Measurements from ENCODE around the gene DMKN.
A peak's percentile ranks its signal among the peaks of the same experiment; 100 is the strongest.
"Not testable (repeated sequence)": the region's sequence is repeated elsewhere in the genome, so short reads cannot be mapped to it uniquely, and the experiment has no call there.

Gene DMKN

GRCh38 chr19:35461788-35462187, 51.7 kb downstream of the DMKN start:
- not testable (repeated sequence) for DNase-seq (ENCODE audit: low read depth in 3 of 3)

- DNase-seq (ENCODE audit: low read depth in 3 of 3), result no peak
Measured at GRCh38 chr19:35461060-35461459, 52.4 kb downstream of the DMKN start.

- DNase-seq (ENCODE audit: low read depth in 3 of 3), result no peak
Measured at GRCh38 chr19:35460608-35461007, 52.8 kb downstream of the DMKN start.

- no peak for DNase-seq (ENCODE audit: low read depth in 3 of 3)
Measured at GRCh38 chr19:35459414-35460082, 53.9 kb downstream of the DMKN start.

GRCh38 chr19:35458731-35459391, 54.6 kb downstream of the DMKN start:
- DNase-seq (ENCODE audit: low read depth in 3 of 3), result no peak

GRCh38 chr19:35458192-35458591, 55.3 kb downstream of the DMKN start:
- DNase-seq (ENCODE audit: low read depth in 3 of 3), result no peak

- no peak for DNase-seq (ENCODE audit: low read depth in 3 of 3)
Measured at GRCh38 chr19:35457173-35457572, 56.3 kb downstream of the DMKN start.

GRCh38 chr19:35455616-35456201, 57.7 kb downstream of the DMKN start:
- no peak for DNase-seq (ENCODE audit: low read depth in 3 of 3)

- DNase-seq (ENCODE audit: low read depth in 3 of 3), result no peak
Measured at GRCh38 chr19:35454663-35455062, 58.8 kb downstream of the DMKN start.

- peak in 1 of 3 experiments; percentile 7 for DNase-seq (ENCODE audit: low read depth in 3 of 3)
Measured at GRCh38 chr19:35451338-35452096, 61.9 kb downstream of the DMKN start.

GRCh38 chr19:35449359-35450043, 63.9 kb downstream of the DMKN start:
- no peak for DNase-seq (ENCODE audit: low read depth in 3 of 3)

GRCh38 chr19:35447606-35448469, 65.6 kb downstream of the DMKN start, which contains the start of gene FFAR2:
Gene FFAR2 (plus strand): TSS chr19:35448257. CDS start chr19:35449715, 1,458 bp downstream.
- DNase-seq (ENCODE audit: low read depth in 3 of 3), result no peak

Measured in stimulated activated CD4-positive, alpha-beta T cell treated with anti-CD3 and anti-CD28 coated beads, TNF-alpha, amount 100 ng/mL, for 24 hours (primary cell).